Neural crest cell (in vitro differentiated cells): Measurements from ENCODE around the gene TNNT1. TPM values are rescaled to one million over a fixed set of nuclear protein-coding genes. Genes with fewer than 3 reads are reported as not detected.

ENCODE experiments used
- DNase-seq: peaks from one replicate; pipeline ENCODE4 v3.0.0; 2021; ENCODE audit warnings: low read depth, mixed read lengths, low spot score
- H3K27ac Mint-ChIP-seq: one replicate; pipeline ENCODE4 v1.8.0; 2021; ENCODE audit warnings: mild to moderate bottlenecking, mixed read lengths; ENCODE audit not compliant: unreplicated experiment
- H3K27me3 Mint-ChIP-seq: 2 replicates; pipeline ENCODE4 v1.8.0; 2021; ENCODE audit warnings: low read depth, mild to moderate bottlenecking, mixed read lengths
- H3K36me3 Mint-ChIP-seq: 2 replicates; pipeline ENCODE4 v1.8.0; 2021; ENCODE audit warnings: low read depth, mild to moderate bottlenecking, mixed read lengths
- H3K4me1 Mint-ChIP-seq: 2 replicates; pipeline ENCODE4 v1.8.0; 2021; ENCODE audit warnings: mixed read lengths
- H3K4me3 Mint-ChIP-seq: one replicate; pipeline ENCODE4 v1.8.0; 2021; ENCODE audit warnings: mild to moderate bottlenecking, mixed read lengths
- H3K9me3 Mint-ChIP-seq: 2 replicates; pipeline ENCODE4 v1.8.0; 2021; ENCODE audit warnings: mixed read lengths
- CTCF ChIP-seq: fragments of 200-600 bp; sonication (generic); conservative IDR thresholded peaks from 2 replicates; pipeline ENCODE4 v1.5.0; 2021; ENCODE audit warnings: antibody characterized with exemption, mild to moderate bottlenecking
- total RNA-seq: library from RNA; stranded (reverse); gene quantifications from 2 replicates; pipeline ENCODE4 v1.2.1, GENCODE V29; 2021

Gene TNNT1
- total RNA-seq, 1 donor from 2014 or later = not detected

- Mint-ChIP-seq H3K36me3 (peaks cover 11% of the 10 kb centered on the region), H3K27me3 (no peaks in the 10 kb centered on the region), H3K9me3 (no peaks in the 10 kb centered on the region), H3K27ac (no peak overlapping the region), H3K4me1 (peaks cover 10% of the 10 kb centered on the region), H3K4me3 (no peak overlapping the region)
- DNase-seq = no peak
- no peak for TF ChIP-seq CTCF
Measured at GRCh38 chr19:55098716-55099556, 50.1 kb downstream of the TNNT1 start.

- DNase-seq = no peak
- Mint-ChIP-seq H3K9me3 (no peaks in the 10 kb centered on the region), H3K27ac (no peak overlapping the region), H3K4me1 (peaks cover 10% of the 10 kb centered on the region), H3K36me3 (peaks cover 9% of the 10 kb centered on the region), H3K4me3 (no peak overlapping the region), H3K27me3 (no peaks in the 10 kb centered on the region)
- TF ChIP-seq CTCF = no peak
Measured at GRCh38 chr19:55097864-55098715, 50.9 kb downstream of the TNNT1 start.

GRCh38 chr19:55096061-55096701 is 52.8 kb downstream of the TNNT1 start:
- peaks cover 10% of the 10 kb centered on the region for H3K4me1 Mint-ChIP-seq
- no peak for DNase-seq
- no peaks in the 10 kb centered on the region for H3K27me3 Mint-ChIP-seq
- H3K36me3 Mint-ChIP-seq = no peaks in the 10 kb centered on the region
- TF ChIP-seq CTCF = no peak
- no peaks in the 10 kb centered on the region for H3K9me3 Mint-ChIP-seq
- H3K27ac Mint-ChIP-seq = no peak overlapping the region
- no peak overlapping the region for H3K4me3 Mint-ChIP-seq

- H3K9me3 Mint-ChIP-seq = no peaks in the 10 kb centered on the region
- H3K27ac Mint-ChIP-seq = no peak overlapping the region
- H3K36me3 Mint-ChIP-seq = no peaks in the 10 kb centered on the region
- H3K27me3 Mint-ChIP-seq = no peaks in the 10 kb centered on the region
- TF ChIP-seq CTCF = no peak
- peaks cover 10% of the 10 kb centered on the region for H3K4me1 Mint-ChIP-seq
- peak overlapping the region; percentile 39 for H3K4me3 Mint-ChIP-seq
- no peak for DNase-seq
Measured at GRCh38 chr19:55095260-55096060, 53.5 kb downstream of the TNNT1 start.
